GM12872 (cell line): ENCODE data around the gene C1orf115.

Source experiments
- TF ChIP-seq, protein P1 (sequence below): IDR thresholded peaks from 3 replicates; pipeline ENCODE4 v1.5.1; 2011; ENCODE audit warnings: low read depth, mild to moderate bottlenecking, low read length, moderate library complexity; ENCODE audit not compliant: insufficient read depth

Gene C1orf115

DNA sequence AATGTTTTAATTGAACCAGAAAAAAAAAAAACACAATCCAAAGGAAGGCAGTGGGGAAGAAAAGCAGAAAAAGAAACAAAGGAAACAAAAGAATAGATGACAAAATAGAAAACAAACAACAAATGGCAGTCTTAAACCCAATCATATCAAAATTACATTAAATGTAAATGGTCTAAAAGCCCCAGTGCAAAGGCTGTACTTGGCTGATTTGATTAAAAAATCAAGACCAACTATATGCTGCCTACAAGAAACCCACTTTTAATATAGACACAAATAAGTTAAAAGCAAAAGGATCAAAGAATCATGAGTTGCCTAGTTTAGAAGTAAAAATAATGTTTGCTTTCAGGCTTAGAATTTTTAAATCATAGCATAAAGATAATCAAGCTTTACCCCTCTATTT lies 19.8 kb upstream of the C1orf115 start:
- TF ChIP-seq, protein P1, sequence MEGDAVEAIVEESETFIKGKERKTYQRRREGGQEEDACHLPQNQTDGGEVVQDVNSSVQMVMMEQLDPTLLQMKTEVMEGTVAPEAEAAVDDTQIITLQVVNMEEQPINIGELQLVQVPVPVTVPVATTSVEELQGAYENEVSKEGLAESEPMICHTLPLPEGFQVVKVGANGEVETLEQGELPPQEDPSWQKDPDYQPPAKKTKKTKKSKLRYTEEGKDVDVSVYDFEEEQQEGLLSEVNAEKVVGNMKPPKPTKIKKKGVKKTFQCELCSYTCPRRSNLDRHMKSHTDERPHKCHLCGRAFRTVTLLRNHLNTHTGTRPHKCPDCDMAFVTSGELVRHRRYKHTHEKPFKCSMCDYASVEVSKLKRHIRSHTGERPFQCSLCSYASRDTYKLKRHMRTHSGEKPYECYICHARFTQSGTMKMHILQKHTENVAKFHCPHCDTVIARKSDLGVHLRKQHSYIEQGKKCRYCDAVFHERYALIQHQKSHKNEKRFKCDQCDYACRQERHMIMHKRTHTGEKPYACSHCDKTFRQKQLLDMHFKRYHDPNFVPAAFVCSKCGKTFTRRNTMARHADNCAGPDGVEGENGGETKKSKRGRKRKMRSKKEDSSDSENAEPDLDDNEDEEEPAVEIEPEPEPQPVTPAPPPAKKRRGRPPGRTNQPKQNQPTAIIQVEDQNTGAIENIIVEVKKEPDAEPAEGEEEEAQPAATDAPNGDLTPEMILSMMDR, result no peak

DNA sequence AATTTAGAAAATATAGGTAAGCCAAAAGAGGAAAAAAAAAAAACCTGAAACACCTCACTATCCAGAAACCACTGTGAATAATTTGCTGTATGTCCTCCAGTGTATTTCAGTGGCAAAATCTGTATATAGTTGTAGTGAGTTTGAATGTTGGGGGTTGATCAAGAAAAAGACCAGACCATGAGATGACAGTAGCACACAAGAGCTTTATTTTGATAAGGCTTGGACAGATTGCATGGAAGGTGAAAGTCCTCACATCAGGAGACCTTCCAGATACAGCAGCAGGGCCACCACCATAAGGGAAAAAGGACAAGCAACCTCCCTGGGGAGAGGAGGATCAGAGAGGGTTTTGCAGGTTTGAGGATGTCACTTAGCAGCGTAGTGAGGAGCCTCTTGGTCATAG lies 16.2 kb upstream of the C1orf115 start:
- TF ChIP-seq, protein P1, result no peak

DNA sequence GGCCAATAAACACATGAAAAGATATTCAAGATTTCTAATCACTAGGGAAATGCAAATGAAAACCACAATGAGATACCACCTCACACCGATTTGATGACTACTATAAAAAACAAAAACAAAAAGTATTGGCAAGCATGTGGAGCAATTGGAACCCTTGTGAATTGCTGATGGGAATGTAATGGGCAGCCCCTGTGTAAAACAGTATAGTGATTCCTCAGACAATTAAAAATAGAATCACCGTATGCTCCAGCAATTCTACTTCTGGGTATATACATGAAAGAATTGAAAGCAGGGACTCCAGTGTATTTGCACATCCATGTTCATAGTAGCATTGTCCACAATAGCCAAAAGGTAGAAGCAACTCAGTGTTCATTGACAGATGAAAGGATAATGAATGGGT lies 12.9 kb upstream of the C1orf115 start:
- TF ChIP-seq, protein P1, result no peak

DNA sequence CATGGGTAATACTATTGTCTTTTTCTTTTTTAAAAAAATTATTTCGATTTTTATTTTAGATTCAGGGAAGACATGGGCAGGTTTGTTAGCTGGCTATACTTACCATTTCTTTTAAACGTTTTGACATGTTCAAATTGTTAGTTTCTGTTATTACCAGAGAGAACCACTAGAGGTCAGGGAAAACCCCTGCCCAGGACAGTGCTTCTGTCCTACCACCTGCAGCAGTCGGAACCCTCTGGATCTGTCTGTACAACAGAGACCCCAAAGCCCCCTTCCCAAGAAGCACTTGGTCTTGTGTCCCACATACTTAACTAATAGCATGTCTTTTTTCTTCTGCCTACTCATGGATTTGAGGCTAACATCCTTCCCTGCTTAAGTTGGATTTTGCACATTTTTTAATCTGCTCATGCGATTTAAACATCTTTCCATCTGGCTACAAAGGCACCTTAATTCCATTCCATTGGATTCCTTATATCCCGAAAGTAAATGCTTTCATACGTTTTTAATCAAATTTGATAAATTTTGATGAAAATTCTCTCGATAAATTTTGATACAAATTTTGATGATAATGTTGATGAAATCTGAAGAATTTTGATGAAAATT lies 10.0 kb upstream of the C1orf115 start:
- TF ChIP-seq, protein P1, result peak; percentile 77

DNA sequence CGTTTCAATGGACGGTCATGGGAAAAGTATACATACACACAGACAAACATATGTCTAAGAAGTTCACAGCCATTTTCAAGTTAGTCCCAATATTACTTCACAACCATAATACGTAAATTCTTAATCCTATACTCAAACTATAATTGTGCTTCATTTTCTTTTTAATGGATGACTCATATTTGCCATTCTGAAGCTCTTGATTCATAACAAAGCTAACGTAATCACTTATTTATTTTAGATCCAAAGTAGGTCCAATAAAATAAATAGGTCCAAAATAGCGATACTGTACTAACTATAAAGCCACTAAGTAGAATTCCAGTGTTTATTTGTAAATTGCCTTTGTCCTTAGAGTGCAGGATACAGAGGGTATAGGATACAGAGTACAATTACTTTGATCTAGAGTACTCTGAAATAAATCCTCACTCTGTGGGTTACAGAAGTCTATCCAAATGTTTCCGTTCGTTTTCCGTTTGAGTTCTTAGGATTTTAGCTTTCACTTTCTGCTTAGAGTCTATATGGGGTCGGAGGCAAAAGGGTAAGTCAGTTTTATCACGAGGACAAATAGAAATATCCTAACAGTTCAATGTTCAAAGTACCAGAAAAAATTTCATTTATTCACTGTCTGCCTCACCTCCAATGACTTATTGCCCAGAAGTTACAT lies 8.8 kb upstream of the C1orf115 start:
- TF ChIP-seq, protein P1, result no peak

DNA sequence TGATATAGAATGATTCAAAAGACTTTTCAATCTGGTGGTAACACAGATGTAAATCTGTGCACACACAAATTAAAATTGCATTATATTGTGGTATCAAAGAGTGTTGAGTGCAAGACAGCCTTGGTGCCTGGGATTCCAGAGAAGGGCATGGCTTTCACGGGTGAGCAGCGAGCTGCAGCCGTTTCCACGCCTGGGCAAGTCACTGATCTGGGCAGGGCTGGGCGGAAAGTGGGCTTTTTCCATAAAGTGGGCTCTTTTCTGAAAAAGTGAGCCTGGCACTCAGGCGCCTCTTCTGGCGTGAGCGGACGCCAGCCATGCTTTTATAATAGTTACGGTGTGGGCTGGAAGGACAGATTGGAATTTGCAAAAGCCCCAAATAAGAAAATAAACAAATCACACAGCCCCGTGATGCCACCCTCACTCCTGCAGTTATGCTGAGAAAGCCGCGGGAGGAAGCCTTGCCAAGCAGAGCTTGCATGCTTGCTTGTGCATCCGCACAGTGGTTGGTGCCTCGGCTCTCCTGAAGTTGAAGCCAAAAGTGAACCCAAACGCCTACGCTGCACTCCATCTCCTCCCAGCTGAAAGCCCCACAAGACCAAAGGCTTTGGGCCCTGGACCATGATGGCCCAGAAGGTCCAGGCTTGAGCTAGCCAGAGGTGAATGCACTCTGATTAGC lies 7.1 kb upstream of the C1orf115 start:
- TF ChIP-seq, protein P1, result no peak

DNA sequence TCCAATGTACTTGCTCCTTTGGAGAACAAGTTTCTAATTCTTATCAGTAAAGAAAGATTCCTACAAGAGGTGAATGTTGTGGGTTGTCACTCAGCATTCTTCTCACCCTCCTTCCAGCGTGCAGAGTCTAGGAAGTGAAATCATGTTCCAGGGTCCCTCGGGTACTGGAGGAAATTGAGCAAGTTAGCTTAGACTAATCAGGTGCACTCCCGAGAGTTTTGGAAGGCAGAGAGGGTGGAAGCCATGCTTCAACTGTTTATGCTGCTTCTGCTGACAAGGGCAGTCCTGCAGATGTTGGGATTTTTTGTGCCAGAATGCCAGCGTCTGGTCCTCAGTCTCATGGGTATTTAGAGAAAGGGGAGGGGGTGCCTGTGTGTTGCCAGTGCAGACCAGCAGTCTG lies 5.3 kb upstream of the C1orf115 start:
- TF ChIP-seq, protein P1, result no peak
